Spleen (tissue), 7 donors: ENCODE data around the gene RABEP1.

Experiments used
- POLR2A ChIP-seq, 3 donors: fragments of 450-650 bp; IDR thresholded peaks; one replicate each; pipeline ENCODE4 v1.5.1; 2017; ENCODE audit warnings: antibody characterized with exemption in 3 of 3, mild to moderate bottlenecking in 1 of 3
- POLR2AphosphoS5 ChIP-seq, 3 donors: sonication (generic); formaldehyde crosslinking; IDR thresholded peaks; one replicate each; pipeline ENCODE4 v1.5.1; 2017; ENCODE audit warnings: antibody characterized with exemption in 3 of 3
- TF ChIP-seq, protein P1 (sequence below), 11 experiments: fragments of 200-600 bp in 7 of 11; fragments of 450-650 bp in 4 of 11; sonication (generic) in 4 of 11; IDR thresholded peaks in 8 of 11; conservative IDR thresholded peaks in 3 of 11; 1 replicate in 7 of 11; 2 replicates in 4 of 11; pipeline versions ENCODE4 v1.4.0 to v1.8.0; 2016 to 2021; ENCODE audit warnings: antibody characterized with exemption in 11 of 11, inconsistent platforms in 4 of 11, mild to moderate bottlenecking in 1 of 11
- donor health status: DM: no; HTN: no; CAD: no; lungs with moderate emphysema.
- donor health status: DM: no; HTN: no; CAD: no.
- donor health status: DM: no; HTN: no; CAD: no.

- TF ChIP-seq, protein P1, sequence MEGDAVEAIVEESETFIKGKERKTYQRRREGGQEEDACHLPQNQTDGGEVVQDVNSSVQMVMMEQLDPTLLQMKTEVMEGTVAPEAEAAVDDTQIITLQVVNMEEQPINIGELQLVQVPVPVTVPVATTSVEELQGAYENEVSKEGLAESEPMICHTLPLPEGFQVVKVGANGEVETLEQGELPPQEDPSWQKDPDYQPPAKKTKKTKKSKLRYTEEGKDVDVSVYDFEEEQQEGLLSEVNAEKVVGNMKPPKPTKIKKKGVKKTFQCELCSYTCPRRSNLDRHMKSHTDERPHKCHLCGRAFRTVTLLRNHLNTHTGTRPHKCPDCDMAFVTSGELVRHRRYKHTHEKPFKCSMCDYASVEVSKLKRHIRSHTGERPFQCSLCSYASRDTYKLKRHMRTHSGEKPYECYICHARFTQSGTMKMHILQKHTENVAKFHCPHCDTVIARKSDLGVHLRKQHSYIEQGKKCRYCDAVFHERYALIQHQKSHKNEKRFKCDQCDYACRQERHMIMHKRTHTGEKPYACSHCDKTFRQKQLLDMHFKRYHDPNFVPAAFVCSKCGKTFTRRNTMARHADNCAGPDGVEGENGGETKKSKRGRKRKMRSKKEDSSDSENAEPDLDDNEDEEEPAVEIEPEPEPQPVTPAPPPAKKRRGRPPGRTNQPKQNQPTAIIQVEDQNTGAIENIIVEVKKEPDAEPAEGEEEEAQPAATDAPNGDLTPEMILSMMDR (IDR thresholded peaks at IDR 0.05 in 8 of 11, conservative IDR thresholded peaks at IDR 0.05 in 3 of 11) = no peak
- TF ChIP-seq POLR2AphosphoS5 (IDR thresholded peaks at IDR 0.05) (no peak), POLR2A (IDR thresholded peaks at IDR 0.05) (no peak)
Observed at GRCh38 chr17:5408186-5408585, 126.1 kb downstream of the RABEP1 start.
